Activated CD4-positive, alpha-beta T cell treated with anti-CD3 and anti-CD28 coated beads, Interleukin-2, amount 10 ng/mL, durations not matched to agents 24 days and 14 days (primary cell): ENCODE measurements around the gene GCM1. TPM values are rescaled to one million over a fixed set of nuclear protein-coding genes. Genes with fewer than 3 reads are reported as not detected.
"Not testable (repeated sequence)": the region's sequence is repeated elsewhere in the genome, so short reads cannot be mapped to it uniquely, and the experiment has no call there.

Source experiments
- DNase-seq: peaks from one replicate; pipeline ENCODE4 v3.0.0; 2022
- H3K27ac Mint-ChIP-seq: one replicate; pipeline ENCODE4 v1.8.0; 2022; ENCODE audit warnings: mild to moderate bottlenecking, mixed read lengths
- H3K27me3 Mint-ChIP-seq: one replicate; pipeline ENCODE4 v1.8.0; 2022; ENCODE audit warnings: mixed read lengths
- H3K36me3 Mint-ChIP-seq: one replicate; pipeline ENCODE4 v1.8.0; 2022; ENCODE audit warnings: low read depth, mild to moderate bottlenecking, mixed read lengths
- H3K4me1 Mint-ChIP-seq: one replicate; pipeline ENCODE4 v1.8.0; 2021; ENCODE audit warnings: mixed read lengths
- H3K4me3 Mint-ChIP-seq: one replicate; pipeline ENCODE4 v1.8.0; 2022; ENCODE audit warnings: mild to moderate bottlenecking, moderate library complexity, mixed read lengths
- H3K9me3 Mint-ChIP-seq: one replicate; pipeline ENCODE4 v1.8.0; 2021; ENCODE audit warnings: mixed read lengths
- intact Hi-C: fragments of 100-400 bp; cut with micrococcal nuclease; formaldehyde crosslinking; loops from one replicate; pipeline ENCODE4 v1.15.1; 2023
- total RNA-seq: library from RNA; stranded (reverse); gene quantifications from 2 replicates; pipeline ENCODE4 v1.2.3, GENCODE V29; 2022

The GCM1 gene
- total RNA-seq, 1 donor from 2014 or later, result not detected

GRCh38 chr6:53165293-53165692, 16.7 kb upstream of the GCM1 start:
- no peak overlapping the region for H3K4me3 Mint-ChIP-seq
- no peak overlapping the region for H3K27ac Mint-ChIP-seq
- H3K36me3 Mint-ChIP-seq, result no peaks in the 10 kb centered on the region
- H3K27me3 Mint-ChIP-seq, result peaks cover 4% of the 10 kb centered on the region
- no peaks in the 10 kb centered on the region for H3K9me3 Mint-ChIP-seq
- intact Hi-C loops, result no loop called here
- DNase-seq, result no peak
- H3K4me1 Mint-ChIP-seq, result peaks cover 4% of the 10 kb centered on the region

- intact Hi-C loops, result no loop called here
- DNase-seq, result no peak
- Mint-ChIP-seq H3K9me3 (no peaks in the 10 kb centered on the region), H3K27me3 (peaks cover 4% of the 10 kb centered on the region), H3K27ac (no peak overlapping the region), H3K4me1 (peaks cover 4% of the 10 kb centered on the region), H3K4me3 (no peak overlapping the region), H3K36me3 (no peaks in the 10 kb centered on the region)
These were observed 14.0 kb upstream of the GCM1 start for GRCh38 chr6:53162606-53163005.

- intact Hi-C loops, result no loop called here
- no peaks in the 10 kb centered on the region for H3K9me3 Mint-ChIP-seq
- no peak for DNase-seq
- H3K4me3 Mint-ChIP-seq, result no peak overlapping the region
- H3K36me3 Mint-ChIP-seq, result no peaks in the 10 kb centered on the region
- peaks cover 4% of the 10 kb centered on the region for H3K4me1 Mint-ChIP-seq
- no peak overlapping the region for H3K27ac Mint-ChIP-seq
- H3K27me3 Mint-ChIP-seq, result no peaks in the 10 kb centered on the region
These were observed 12.9 kb upstream of the GCM1 start for GRCh38 chr6:53161481-53162009.

GRCh38 chr6:53159558-53159957, 10.9 kb upstream of the GCM1 start:
- no peak overlapping the region for H3K4me3 Mint-ChIP-seq
- no peak for DNase-seq
- no peaks in the 10 kb centered on the region for H3K9me3 Mint-ChIP-seq
- H3K4me1 Mint-ChIP-seq, result peaks cover 4% of the 10 kb centered on the region
- no peaks in the 10 kb centered on the region for H3K27me3 Mint-ChIP-seq
- H3K27ac Mint-ChIP-seq, result no peak overlapping the region
- intact Hi-C loops, result no loop called here
- H3K36me3 Mint-ChIP-seq, result no peaks in the 10 kb centered on the region

GRCh38 chr6:53158076-53158475, 9.4 kb upstream of the GCM1 start:
- intact Hi-C loops, H3K4me1 Mint-ChIP-seq, DNase-seq: not testable (repeated sequence)

GRCh38 chr6:53155279-53155678, 6.6 kb upstream of the GCM1 start:
- H3K4me1 Mint-ChIP-seq, H3K27me3 Mint-ChIP-seq, H3K4me3 Mint-ChIP-seq, intact Hi-C loops, H3K27ac Mint-ChIP-seq, DNase-seq, H3K9me3 Mint-ChIP-seq, H3K36me3 Mint-ChIP-seq: not testable (repeated sequence)

More at GRCh38 chr6:53158076-53158475, 9.4 kb upstream of the GCM1 start:
- H3K27me3 Mint-ChIP-seq, H3K4me3 Mint-ChIP-seq, H3K36me3 Mint-ChIP-seq, H3K9me3 Mint-ChIP-seq, H3K27ac Mint-ChIP-seq: not testable (repeated sequence)

GRCh38 chr6:53154794-53155193, 6.2 kb upstream of the GCM1 start:
- Mint-ChIP-seq H3K36me3 (no peaks in the 10 kb centered on the region), H3K27me3 (no peaks in the 10 kb centered on the region), H3K9me3 (no peaks in the 10 kb centered on the region), H3K27ac (no peak overlapping the region), H3K4me1 (no peaks in the 10 kb centered on the region), H3K4me3 (no peak overlapping the region)
- DNase-seq, result no peak
- intact Hi-C loops, result no loop called here

- no peak for DNase-seq
- Mint-ChIP-seq H3K4me3 (no peak overlapping the region), H3K27ac (no peak overlapping the region), H3K4me1 (no peaks in the 10 kb centered on the region), H3K36me3 (no peaks in the 10 kb centered on the region), H3K27me3 (no peaks in the 10 kb centered on the region), H3K9me3 (no peaks in the 10 kb centered on the region)
- intact Hi-C loops, result no loop called here
These were observed 5.4 kb upstream of the GCM1 start for GRCh38 chr6:53154071-53154470.

- H3K4me3 Mint-ChIP-seq, result no peak overlapping the region
- no peaks in the 10 kb centered on the region for H3K36me3 Mint-ChIP-seq
- H3K4me1 Mint-ChIP-seq, result no peaks in the 10 kb centered on the region
- no peak for DNase-seq
- no peaks in the 10 kb centered on the region for H3K9me3 Mint-ChIP-seq
- no peaks in the 10 kb centered on the region for H3K27me3 Mint-ChIP-seq
- intact Hi-C loops, result no loop called here
- no peak overlapping the region for H3K27ac Mint-ChIP-seq
These were observed 3.9 kb upstream of the GCM1 start for GRCh38 chr6:53152576-53152975.

GRCh38 chr6:53151676-53152075, 3.0 kb upstream of the GCM1 start:
- no peaks in the 10 kb centered on the region for H3K27me3 Mint-ChIP-seq
- H3K9me3 Mint-ChIP-seq, result no peaks in the 10 kb centered on the region
- intact Hi-C loops, result no loop called here
- no peaks in the 10 kb centered on the region for H3K36me3 Mint-ChIP-seq
- H3K4me3 Mint-ChIP-seq, result no peak overlapping the region
- no peaks in the 10 kb centered on the region for H3K4me1 Mint-ChIP-seq
- no peak overlapping the region for H3K27ac Mint-ChIP-seq
- DNase-seq, result no peak

GRCh38 chr6:53144802-53145201, 3.8 kb downstream of the GCM1 start:
- Mint-ChIP-seq H3K27ac (no peak overlapping the region), H3K36me3 (no peaks in the 10 kb centered on the region), H3K27me3 (peaks cover 3% of the 10 kb centered on the region), H3K4me3 (no peak overlapping the region), H3K9me3 (no peaks in the 10 kb centered on the region), H3K4me1 (no peaks in the 10 kb centered on the region)
- DNase-seq, result no peak
- intact Hi-C loops, result no loop called here

- intact Hi-C loops, result no loop called here
- peaks cover 3% of the 10 kb centered on the region for H3K27me3 Mint-ChIP-seq
- H3K4me1 Mint-ChIP-seq, result no peaks in the 10 kb centered on the region
- DNase-seq, result no peak
- H3K4me3 Mint-ChIP-seq, result no peak overlapping the region
- no peaks in the 10 kb centered on the region for H3K9me3 Mint-ChIP-seq
- no peak overlapping the region for H3K27ac Mint-ChIP-seq
- no peaks in the 10 kb centered on the region for H3K36me3 Mint-ChIP-seq
These were observed 4.9 kb downstream of the GCM1 start for GRCh38 chr6:53143710-53144109.

- Mint-ChIP-seq H3K36me3 (no peaks in the 10 kb centered on the region), H3K4me1 (no peaks in the 10 kb centered on the region), H3K27ac (no peak overlapping the region), H3K4me3 (no peak overlapping the region), H3K27me3 (peaks cover 6% of the 10 kb centered on the region), H3K9me3 (no peaks in the 10 kb centered on the region)
- no peak for DNase-seq
- intact Hi-C loops, result no loop called here
These were observed 5.8 kb downstream of the GCM1 start for GRCh38 chr6:53142810-53143209.

GRCh38 chr6:53139841-53140413, 8.7 kb downstream of the GCM1 start:
- Mint-ChIP-seq H3K27me3 (peaks cover 6% of the 10 kb centered on the region), H3K9me3 (no peaks in the 10 kb centered on the region), H3K4me3 (no peak overlapping the region), H3K27ac (no peak overlapping the region), H3K36me3 (no peaks in the 10 kb centered on the region), H3K4me1 (no peaks in the 10 kb centered on the region)
- intact Hi-C loops, result no loop called here
- no peak for DNase-seq

- Mint-ChIP-seq H3K27ac (no peak overlapping the region), H3K9me3 (no peaks in the 10 kb centered on the region), H3K27me3 (peaks cover 6% of the 10 kb centered on the region), H3K36me3 (no peaks in the 10 kb centered on the region), H3K4me1 (no peaks in the 10 kb centered on the region), H3K4me3 (no peak overlapping the region)
- intact Hi-C loops, result no loop called here
- no peak for DNase-seq
These were observed 12.5 kb downstream of the GCM1 start for GRCh38 chr6:53136000-53136609.
